ENCODE data around the gene FCF1. TPM values are rescaled to one million over a fixed set of nuclear protein-coding genes. Genes with fewer than 3 reads are reported as not detected.

FCF1 gene
- total RNA-seq, 6 donors from 2014 or later: 11.5 to 40.4 (median 30.0) TPM

GRCh38 chr14:74675219-74675618 is 37.7 kb upstream of the FCF1 start:
- no peak for DNase-seq
- Histone ChIP-seq H3K36me3 (peaks cover 27 to 79% (median 52%) of the 10 kb centered on the region in 4 donors), H3K4me1 (no peaks in the 10 kb centered on the region), H3K9me3 (no peaks in the 10 kb centered on the region), H3K27me3 (no peaks in the 10 kb centered on the region), H3K27ac (no peak overlapping the region), H3K4me3 (no peak overlapping the region)
- TF ChIP-seq, protein P1, sequence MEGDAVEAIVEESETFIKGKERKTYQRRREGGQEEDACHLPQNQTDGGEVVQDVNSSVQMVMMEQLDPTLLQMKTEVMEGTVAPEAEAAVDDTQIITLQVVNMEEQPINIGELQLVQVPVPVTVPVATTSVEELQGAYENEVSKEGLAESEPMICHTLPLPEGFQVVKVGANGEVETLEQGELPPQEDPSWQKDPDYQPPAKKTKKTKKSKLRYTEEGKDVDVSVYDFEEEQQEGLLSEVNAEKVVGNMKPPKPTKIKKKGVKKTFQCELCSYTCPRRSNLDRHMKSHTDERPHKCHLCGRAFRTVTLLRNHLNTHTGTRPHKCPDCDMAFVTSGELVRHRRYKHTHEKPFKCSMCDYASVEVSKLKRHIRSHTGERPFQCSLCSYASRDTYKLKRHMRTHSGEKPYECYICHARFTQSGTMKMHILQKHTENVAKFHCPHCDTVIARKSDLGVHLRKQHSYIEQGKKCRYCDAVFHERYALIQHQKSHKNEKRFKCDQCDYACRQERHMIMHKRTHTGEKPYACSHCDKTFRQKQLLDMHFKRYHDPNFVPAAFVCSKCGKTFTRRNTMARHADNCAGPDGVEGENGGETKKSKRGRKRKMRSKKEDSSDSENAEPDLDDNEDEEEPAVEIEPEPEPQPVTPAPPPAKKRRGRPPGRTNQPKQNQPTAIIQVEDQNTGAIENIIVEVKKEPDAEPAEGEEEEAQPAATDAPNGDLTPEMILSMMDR (IDR thresholded peaks at IDR 0.05): no peak
- TF ChIP-seq POLR2AphosphoS5 (IDR thresholded peaks at IDR 0.05) (no peak), EP300 (IDR thresholded peaks at IDR 0.05) (no peak), POLR2A (IDR thresholded peaks at IDR 0.05) (no peak)
- no peak for ATAC-seq (ENCODE audit: low FRiP score in 2 of 2)

GRCh38 chr14:74682169-74682952 is 30.6 kb upstream of the FCF1 start:
- Histone ChIP-seq H3K27me3 (no peaks in the 10 kb centered on the region), H3K36me3 (peaks cover 5 to 70% (median 24%) of the 10 kb centered on the region in 4 donors), H3K4me3 (no peak overlapping the region), H3K4me1 (peaks cover 0 to 6% (median 0%) of the 10 kb centered on the region in 4 donors), H3K27ac (no peak overlapping the region), H3K9me3 (no peaks in the 10 kb centered on the region)
- ATAC-seq (ENCODE audit: low FRiP score in 2 of 2) (no peak), DNase-seq (no peak)
- WGBS, 2 donors: 91 to 96% methylated on average over 10 of the region's 10 CpGs
- TF ChIP-seq POLR2A (IDR thresholded peaks at IDR 0.05) (no peak), EP300 (IDR thresholded peaks at IDR 0.05) (no peak), POLR2AphosphoS5 (IDR thresholded peaks at IDR 0.05) (no peak)
- TF ChIP-seq, protein P1 (IDR thresholded peaks at IDR 0.05): no peak

- DNase-seq (no peak), ATAC-seq (ENCODE audit: low FRiP score in 2 of 2) (no peak)
- H3K36me3 ChIP-seq: peaks cover 5 to 67% (median 26%) of the 10 kb centered on the region in 4 donors
- H3K27me3 ChIP-seq: no peaks in the 10 kb centered on the region
- H3K4me3 ChIP-seq: no peak overlapping the region
- TF ChIP-seq, protein P1 (IDR thresholded peaks at IDR 0.05): no peak
- TF ChIP-seq POLR2AphosphoS5 (IDR thresholded peaks at IDR 0.05) (no peak), POLR2A (IDR thresholded peaks at IDR 0.05) (no peak), EP300 (IDR thresholded peaks at IDR 0.05) (no peak)
- H3K27ac ChIP-seq: no peak overlapping the region
- H3K9me3 ChIP-seq: no peaks in the 10 kb centered on the region
- H3K4me1 ChIP-seq: peaks cover 0 to 6% (median 0%) of the 10 kb centered on the region in 4 donors
- 51 to 63% methylated on average over 3 of the region's 3 CpGs for WGBS, 2 donors
Measured at GRCh38 chr14:74683406-74683805, 29.5 kb upstream of the FCF1 start.

DNA sequence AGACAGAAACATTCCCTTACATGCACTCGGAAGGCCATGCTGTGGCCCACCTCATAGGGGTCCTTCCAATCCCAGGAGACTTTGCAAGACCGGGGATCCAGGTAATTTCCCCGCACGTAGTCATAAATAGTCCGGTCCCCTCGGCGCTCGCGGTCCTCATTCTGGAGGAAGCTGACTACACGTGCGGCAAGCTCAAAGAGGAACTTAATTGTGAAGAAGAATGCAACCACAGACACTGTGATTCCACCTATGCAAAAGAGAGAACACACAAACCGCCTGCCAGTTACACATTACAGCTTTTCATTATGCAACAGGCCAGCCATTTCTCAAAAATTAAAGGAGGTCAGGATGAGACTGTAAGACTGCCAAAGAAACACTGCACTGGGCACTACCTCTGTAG is 28.5 kb upstream of the FCF1 start:
- Histone ChIP-seq H3K27ac (peak overlapping the region in 2 of 4 donors; percentile 48 to 56), H3K9me3 (no peaks in the 10 kb centered on the region), H3K36me3 (peaks cover 5 to 65% (median 26%) of the 10 kb centered on the region in 4 donors), H3K27me3 (no peaks in the 10 kb centered on the region), H3K4me1 (peaks cover 0 to 6% (median 0%) of the 10 kb centered on the region in 4 donors), H3K4me3 (no peak overlapping the region)
- DNase-seq: peak in 1 of 2 donors; percentile 60
- TF ChIP-seq POLR2AphosphoS5 (IDR thresholded peaks at IDR 0.05): no peak
- no peak for TF ChIP-seq POLR2A (IDR thresholded peaks at IDR 0.05)
- TF ChIP-seq, protein P1 (IDR thresholded peaks at IDR 0.05): no peak
- TF ChIP-seq EP300 (IDR thresholded peaks at IDR 0.05): no peak
- peak; percentile 36 to 37 for ATAC-seq (ENCODE audit: low FRiP score in 2 of 2)
- 63 to 85% methylated on average over 12 of the region's 12 CpGs for WGBS, 2 donors
